DND-41 (cell line): ENCODE data around the gene RMI2.
A peak's percentile ranks its signal among the peaks of the same experiment; 100 is the strongest.

ENCODE experiments used
- ATAC-seq: fragments of 200-7000 bp; cut with Tn5 transposase; 3 replicates; pipeline ENCODE4 v1.9.1; 2021; ENCODE audit warnings: low read depth; ENCODE audit not compliant: insufficient read depth
- DNase-seq: peaks from one replicate; pipeline ENCODE4 v3.0.0-alpha.2; 2020
- H2AFZ ChIP-seq: 2 replicates; pipeline ENCODE4 v1.6.0; 2012; ENCODE audit warnings: low read depth, low read length
- H3K27ac ChIP-seq: 2 replicates; pipeline ENCODE4 v1.5.1; 2012; ENCODE audit warnings: low read length, inconsistent platforms
- H3K27me3 ChIP-seq: fragments of 200-600 bp; sonication (generic); 2 replicates; pipeline ENCODE4 v1.6.0; 2012; ENCODE audit warnings: low read length, mild to moderate bottlenecking, inconsistent platforms; ENCODE audit not compliant: insufficient read depth, poor library complexity
- H3K36me3 ChIP-seq: 2 replicates; pipeline ENCODE4 v1.5.1; 2012; ENCODE audit warnings: low read length, inconsistent platforms; ENCODE audit not compliant: insufficient read depth
- H3K4me1 ChIP-seq: 2 replicates; pipeline ENCODE4 v1.5.1; 2012; ENCODE audit warnings: mild to moderate bottlenecking, low read length; ENCODE audit not compliant: insufficient read depth
- H3K4me2 ChIP-seq: 2 replicates; pipeline ENCODE4 v1.6.0; 2012; ENCODE audit warnings: mild to moderate bottlenecking, moderate library complexity, low read length, inconsistent platforms; ENCODE audit not compliant: insufficient read depth
- H3K4me3 ChIP-seq, 2 experiments: fragments of 200-600 bp in 1 of 2; shearing (Covaris generic) in 1 of 2; 2 replicates each; pipeline ENCODE4 v1.5.1; 2012 to 2016; ENCODE audit warnings: inconsistent platforms in 2 of 2, low read length in 2 of 2, mild to moderate bottlenecking in 2 of 2, low read depth in 1 of 2, moderate library complexity in 1 of 2
- H3K79me2 ChIP-seq: 2 replicates; pipeline ENCODE4 v1.6.0; 2012; ENCODE audit warnings: low read length, inconsistent platforms; ENCODE audit not compliant: insufficient read depth
- H3K9ac ChIP-seq: 2 replicates; pipeline ENCODE4 v1.6.0; 2012; ENCODE audit warnings: low read depth, mild to moderate bottlenecking, inconsistent platforms, low read length, moderate library complexity
- H3K9me3 ChIP-seq: 2 replicates; pipeline ENCODE4 v1.5.1; 2012; ENCODE audit warnings: low read length, moderate library complexity, mild to moderate bottlenecking, inconsistent platforms; ENCODE audit not compliant: insufficient read depth, severe bottlenecking
- H4K20me1 ChIP-seq: 2 replicates; pipeline ENCODE4 v1.6.0; 2012; ENCODE audit warnings: low read length; ENCODE audit not compliant: insufficient read depth
- EZH2 ChIP-seq: IDR thresholded peaks from 3 replicates; pipeline ENCODE4 v1.6.1; 2012; ENCODE audit warnings: borderline replicate concordance, low read depth, mild to moderate bottlenecking, moderate library complexity, low read length, inconsistent platforms; ENCODE audit not compliant: severe bottlenecking
- TF ChIP-seq, protein P1 (sequence below): IDR thresholded peaks from 2 replicates; pipeline ENCODE4 v1.5.1; 2012; ENCODE audit warnings: borderline replicate concordance, low read length, moderate library complexity, mild to moderate bottlenecking; ENCODE audit not compliant: poor library complexity, severe bottlenecking; ENCODE audit errors: extremely low read depth

The RMI2 gene

DNA sequence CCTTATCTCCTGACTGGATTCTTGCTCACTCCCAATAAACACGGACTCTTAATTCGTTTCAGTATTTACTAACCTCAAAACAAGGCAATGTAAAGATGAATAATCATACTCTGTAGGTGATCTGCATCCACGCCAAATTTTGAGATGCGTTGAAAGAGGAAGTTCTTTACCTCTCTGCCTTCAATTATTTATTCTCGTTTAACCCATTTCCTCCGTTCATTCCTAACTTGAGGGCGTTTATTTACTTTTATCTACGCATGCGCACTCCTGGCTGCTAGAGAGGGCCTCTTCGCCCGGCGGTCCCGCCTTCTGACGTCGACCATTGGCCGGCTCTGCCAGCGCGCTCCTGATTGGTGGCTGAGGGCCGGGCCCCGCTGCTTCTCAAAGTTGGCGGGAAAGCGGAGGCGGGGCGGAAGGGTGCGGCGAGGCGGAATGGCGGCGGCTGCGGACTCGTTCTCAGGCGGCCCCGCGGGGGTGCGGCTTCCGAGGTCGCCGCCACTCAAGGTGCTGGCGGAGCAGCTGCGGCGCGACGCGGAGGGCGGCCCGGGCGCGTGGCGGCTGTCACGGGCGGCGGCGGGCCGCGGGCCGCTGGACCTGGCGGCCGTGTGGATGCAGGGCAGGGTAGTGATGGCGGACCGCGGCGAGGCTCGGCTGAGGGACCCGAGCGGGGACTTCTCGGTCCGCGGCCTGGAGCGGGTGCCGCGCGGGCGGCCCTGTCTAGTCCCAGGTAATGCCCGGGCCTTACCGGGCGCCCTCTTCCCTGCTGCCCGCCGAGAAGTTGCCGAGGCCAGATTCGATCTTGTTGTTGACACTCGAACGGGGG lies at the start of gene RMI2:
TSS of gene RMI2 (plus strand) at position 420 of the 823 bp plus-strand sequence. CDS start at position 433, 13 bp downstream.
- TF ChIP-seq, protein P1, sequence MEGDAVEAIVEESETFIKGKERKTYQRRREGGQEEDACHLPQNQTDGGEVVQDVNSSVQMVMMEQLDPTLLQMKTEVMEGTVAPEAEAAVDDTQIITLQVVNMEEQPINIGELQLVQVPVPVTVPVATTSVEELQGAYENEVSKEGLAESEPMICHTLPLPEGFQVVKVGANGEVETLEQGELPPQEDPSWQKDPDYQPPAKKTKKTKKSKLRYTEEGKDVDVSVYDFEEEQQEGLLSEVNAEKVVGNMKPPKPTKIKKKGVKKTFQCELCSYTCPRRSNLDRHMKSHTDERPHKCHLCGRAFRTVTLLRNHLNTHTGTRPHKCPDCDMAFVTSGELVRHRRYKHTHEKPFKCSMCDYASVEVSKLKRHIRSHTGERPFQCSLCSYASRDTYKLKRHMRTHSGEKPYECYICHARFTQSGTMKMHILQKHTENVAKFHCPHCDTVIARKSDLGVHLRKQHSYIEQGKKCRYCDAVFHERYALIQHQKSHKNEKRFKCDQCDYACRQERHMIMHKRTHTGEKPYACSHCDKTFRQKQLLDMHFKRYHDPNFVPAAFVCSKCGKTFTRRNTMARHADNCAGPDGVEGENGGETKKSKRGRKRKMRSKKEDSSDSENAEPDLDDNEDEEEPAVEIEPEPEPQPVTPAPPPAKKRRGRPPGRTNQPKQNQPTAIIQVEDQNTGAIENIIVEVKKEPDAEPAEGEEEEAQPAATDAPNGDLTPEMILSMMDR: no peak
- no peak for TF ChIP-seq EZH2
- Histone ChIP-seq H4K20me1 (peaks cover 32% of the 10 kb centered on the region), H3K9ac (peak within 1 kb of the TSS; percentile 82), H3K4me3 (peak within 1 kb of the TSS; percentile 58 to 75; a peak in 3 of 4 replicates), H3K79me2 (peaks cover 54% of the 10 kb centered on the region), H3K27me3 (no peaks in the 10 kb centered on the region), H3K36me3 (peaks cover 32% of the 10 kb centered on the region; the same call in 1 of the 2 replicates), H3K4me1 (peaks cover 42% of the 10 kb centered on the region), H3K4me2 (peak within 1 kb of the TSS; percentile 62), H2AFZ (peak within 1 kb of the TSS; percentile 74), H3K9me3 (no peaks in the 10 kb centered on the region), H3K27ac (peak within 1 kb of the TSS; percentile 77)
- ATAC-seq: peak; percentile 99
- DNase-seq: peak; percentile 98

DNA sequence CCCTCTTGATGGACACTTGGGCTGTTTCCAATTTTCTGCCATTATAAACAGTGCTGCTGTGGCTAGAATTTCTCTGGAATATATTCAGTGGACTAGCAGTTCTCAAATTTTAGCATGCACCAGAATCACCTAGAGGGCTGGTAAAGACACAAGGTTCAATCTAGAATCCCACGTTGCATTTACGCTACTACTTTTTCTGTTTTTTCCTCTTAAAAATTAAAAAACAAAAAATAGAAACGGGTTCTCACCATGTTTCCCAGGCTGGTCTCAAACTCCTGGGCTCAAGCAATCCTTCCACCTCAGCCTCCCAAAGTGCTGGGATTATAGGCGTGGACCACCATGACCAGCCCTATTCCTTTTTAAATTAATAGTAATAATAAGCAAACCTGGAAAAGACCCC lies 49.6 kb upstream of the RMI2 start:
- H3K36me3 ChIP-seq: no peaks in the 10 kb centered on the region
- no peaks in the 10 kb centered on the region for H3K9me3 ChIP-seq
- DNase-seq (no peak), ATAC-seq (no peak)
- H3K27me3 ChIP-seq: no peaks in the 10 kb centered on the region
- H3K79me2 ChIP-seq: no peaks in the 10 kb centered on the region
- H4K20me1 ChIP-seq: peaks cover 3% of the 10 kb centered on the region; the same call in 1 of the 2 replicates
- no peak overlapping the region for H3K4me2 ChIP-seq
- no peak overlapping the region for H3K4me3 ChIP-seq
- H3K4me1 ChIP-seq: peaks cover 45% of the 10 kb centered on the region
- H3K27ac ChIP-seq: no peak overlapping the region
- TF ChIP-seq, protein P1: no peak
- TF ChIP-seq EZH2: no peak
- no peak overlapping the region for H3K9ac ChIP-seq
- no peak overlapping the region for H2AFZ ChIP-seq

DNA sequence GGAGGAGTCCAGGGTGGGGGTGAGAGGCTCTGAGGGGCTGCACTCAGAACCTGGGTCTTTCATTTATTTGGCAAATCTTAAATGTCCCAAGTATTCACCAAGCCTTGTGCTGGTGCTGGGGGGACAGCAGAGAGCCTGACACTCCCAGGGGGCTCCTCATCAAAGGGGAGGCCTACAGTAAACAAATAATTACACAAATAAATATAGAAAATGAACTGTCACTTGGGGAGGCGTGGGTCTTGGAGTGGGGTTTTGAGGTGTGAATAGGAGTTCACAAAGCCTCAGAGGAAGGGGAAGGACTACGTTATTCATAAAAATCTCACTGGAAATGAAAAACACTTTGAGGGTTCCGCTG lies 48.9 kb upstream of the RMI2 start:
- H3K27me3 ChIP-seq: no peaks in the 10 kb centered on the region
- 0 out of 2 replicates have a peak overlapping the region, but pooled peaks have one; percentile 9 for H3K27ac ChIP-seq
- H2AFZ ChIP-seq: no peak overlapping the region
- H3K4me1 ChIP-seq: peaks cover 45% of the 10 kb centered on the region
- H3K9me3 ChIP-seq: no peaks in the 10 kb centered on the region
- no peak overlapping the region for H3K9ac ChIP-seq
- DNase-seq (no peak), ATAC-seq (no peak)
- TF ChIP-seq, protein P1: no peak
- TF ChIP-seq EZH2: no peak
- H3K4me3 ChIP-seq: no peak overlapping the region
- H4K20me1 ChIP-seq: peaks cover 3% of the 10 kb centered on the region; the same call in 1 of the 2 replicates
- no peaks in the 10 kb centered on the region for H3K79me2 ChIP-seq
- no peaks in the 10 kb centered on the region for H3K36me3 ChIP-seq
- peak overlapping the region; percentile 58; the same call in 1 of the 2 replicates for H3K4me2 ChIP-seq
